Measurements from ENCODE around the gene APH1A. TPM values are rescaled to one million over a fixed set of nuclear protein-coding genes. Genes with fewer than 3 reads are reported as not detected.

APH1A gene
- total and polyA plus RNA-seq, 10 of the 15 experiments (the other 5 are each of a cell fraction or from before 2014, with no cell fraction given): 6.7 to 130 (median 87.7) TPM

DNA sequence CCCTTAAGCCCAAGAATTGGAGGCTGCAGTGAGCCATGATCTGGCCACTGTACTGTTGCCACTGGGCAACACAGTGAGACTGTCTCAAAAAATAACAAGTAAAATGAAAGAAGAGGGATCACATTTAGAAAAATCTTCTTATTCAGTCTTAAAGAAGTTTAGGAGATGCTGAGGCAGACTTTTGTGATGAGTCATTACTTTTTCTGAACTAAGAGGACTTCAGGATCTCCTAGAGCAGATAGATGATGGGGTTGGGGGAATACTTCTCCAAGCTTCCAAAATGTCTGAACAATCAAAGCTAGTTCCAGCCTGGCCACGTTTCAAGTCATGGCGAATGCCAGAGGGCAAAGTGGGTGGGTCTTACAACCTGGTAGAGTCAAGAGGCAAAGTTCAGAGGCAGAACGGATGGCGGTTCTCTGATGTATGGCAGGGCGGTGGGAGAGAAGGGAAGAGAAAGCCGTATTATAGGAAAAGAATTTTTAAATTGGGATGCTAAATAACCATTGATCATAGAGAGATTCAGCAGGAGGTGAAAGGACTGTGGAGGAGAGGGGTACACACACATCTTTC, 11.4 kb upstream of the APH1A start:
- WGBS (ENCODE audit: insufficient coverage, insufficient replicate concordance, low lambda C conversion rate, missing lambda C conversion rate): 87% methylated on average over 6 of the region's 6 CpGs
- ChIA-PET RAD21 (ENCODE audit: unreplicated experiment) (interaction anchor here (0.5 to 1.6 kb wide), 4 partner anchors 20 to 320 kb away, joined by 3 to 6 read pairs (median 4); no protein-coding TSS in a partner anchor), SMC1A (ENCODE audit: uncharacterized antibody, unreplicated experiment) (interaction anchor here (0.6 to 3.1 kb wide), 4 partner anchors 22 to 60 kb away, joined by 3 to 18 read pairs (median 10); partner anchors contain the start of gene CA14), CTCF (interaction anchor here (2.6 to 3.8 kb wide), 3 partner anchors 9 to 26 kb away, joined by 14 to 98 read pairs (median 27); partner anchors contain the start of gene CA14), POLR2A (no interaction called here)
- DNase-seq (ENCODE audit: low read depth, low spot score) (no peak), FAIRE-seq (no peak), ATAC-seq (no peak)
- Histone ChIP-seq H3K4me1 (ENCODE audit: control insufficient read depth, insufficient read depth, low read length) (peaks cover 9% of the 10 kb centered on the region), H3K4me2 (ENCODE audit: control insufficient read depth, insufficient read depth) (no peak overlapping the region), H3K4me3 (no peak overlapping the region), H2AFZ (ENCODE audit: control insufficient read depth, low read depth, low read length) (no peak overlapping the region), H4K20me1 (ENCODE audit: control insufficient read depth, insufficient read depth) (no peaks in the 10 kb centered on the region), H3K27me3 (replicated peaks in 1 of 2; ENCODE audit: control insufficient read depth in 2 of 2, insufficient read depth in 2 of 2, low read length in 1 of 2) (no peaks in the 10 kb centered on the region; a peak in 2 of 4 replicates), H3K9ac (ENCODE audit: control insufficient read depth, insufficient read depth, low read length) (no peak overlapping the region), H3K27ac (ENCODE audit: control insufficient read depth, insufficient read depth) (no peak overlapping the region), H3K79me2 (ENCODE audit: control insufficient read depth, insufficient read depth, low read length) (no peaks in the 10 kb centered on the region), H3K9me3 (replicated peaks; ENCODE audit: control insufficient read depth, insufficient read depth, low read length) (no peaks in the 10 kb centered on the region; the same call in 2 of the 3 replicates), H3K36me3 (ENCODE audit: control insufficient read depth in 2 of 2, insufficient read depth in 2 of 2, low read length in 1 of 2) (no peaks in the 10 kb centered on the region)
- TF ChIP-seq SMARCA5 (IDR thresholded peaks at IDR 0.05) (no peak), CREM (IDR thresholded peaks at IDR 0.05; ENCODE audit: low read depth) (no peak), HDAC6 (IDR thresholded peaks at IDR 0.05; ENCODE audit: unreplicated experiment) (no peak), LARP7 (IDR thresholded peaks at IDR 0.05) (no peak), SPI1 (IDR thresholded peaks at IDR 0.05; ENCODE audit: borderline replicate concordance, insufficient read depth, low read depth, low read length) (no peak), RAD51 (IDR thresholded peaks at IDR 0.05) (no peak), SUZ12 (IDR thresholded peaks at IDR 0.05; ENCODE audit: unreplicated experiment) (no peak), TCF3 (IDR thresholded peaks at IDR 0.05; ENCODE audit: borderline replicate concordance, insufficient read depth, low read depth, low read length) (no peak), CBX5 (IDR thresholded peaks at IDR 0.05; ENCODE audit: low read depth) (no peak), TCF7 (IDR thresholded peaks at IDR 0.05; ENCODE audit: borderline replicate concordance) (no peak), ZNF24 (IDR thresholded peaks at IDR 0.05) (no peak), SMAD1 (IDR thresholded peaks at IDR 0.05; ENCODE audit: low read depth, partially characterized antibody) (no peak)
- TF ChIP-seq, protein P1, sequence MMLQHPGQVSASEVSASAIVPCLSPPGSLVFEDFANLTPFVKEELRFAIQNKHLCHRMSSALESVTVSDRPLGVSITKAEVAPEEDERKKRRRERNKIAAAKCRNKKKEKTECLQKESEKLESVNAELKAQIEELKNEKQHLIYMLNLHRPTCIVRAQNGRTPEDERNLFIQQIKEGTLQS (IDR thresholded peaks at IDR 0.05; ENCODE audit: borderline replicate concordance, extremely low read depth, low read depth, low read length): no peak
- no TSS peak for BruUV-seq (replicated peaks)
- in situ Hi-C loops (cut with MboI): no loop called here
- intact Hi-C loops (cut with micrococcal nuclease; ENCODE audit: unreplicated experiment): no loop called here
